ENCODE measurements around the gene HS6ST2.

DNA sequence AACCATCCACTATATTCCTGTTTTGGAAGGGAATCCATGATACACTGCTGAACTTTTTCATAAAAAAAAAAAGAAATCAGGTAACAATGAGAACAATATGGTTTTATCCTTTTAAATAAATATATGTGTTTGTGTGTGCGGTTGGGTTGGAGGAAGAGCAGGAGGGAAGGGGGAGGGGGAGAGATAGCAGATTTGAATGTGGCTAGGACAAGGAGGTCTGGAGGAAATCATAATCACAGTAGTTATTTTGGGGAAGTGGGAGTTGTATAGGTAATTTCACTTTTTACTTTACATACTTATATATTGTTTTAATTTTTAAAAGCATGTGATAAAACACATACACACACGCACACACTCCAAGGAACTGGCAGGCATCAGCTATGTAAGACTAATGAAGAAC is 335.1 kb downstream of the HS6ST2 start:
- TF ChIP-seq EZH2 (IDR thresholded peaks at IDR 0.05) (no peak), POLR2AphosphoS5 (IDR thresholded peaks at IDR 0.05; ENCODE audit: borderline replicate concordance, low read depth, low read length) (no peak)

All from SK-N-MC (cell line).